Breast epithelium (tissue), 4 donors: ENCODE results near the gene KRTAP1-1. TPM values are rescaled to one million over a fixed set of nuclear protein-coding genes. Genes with fewer than 3 reads are reported as not detected.

Experiments
- DNase-seq, 2 donors: peaks; one replicate each; pipeline ENCODE4 v3.0.0-alpha.2; 2019; ENCODE audit warnings: low spot score in 2 of 2
- H3K27ac ChIP-seq, 2 donors: fragments of 200-600 bp; sonication (generic) in 1 of 2; one replicate each; pipeline ENCODE4 v1.5.1; 2016 to 2019; ENCODE audit warnings: mild to moderate bottlenecking in 1 of 2
- H3K27me3 ChIP-seq, 2 donors: fragments of 200-600 bp; sonication (generic) in 1 of 2; one replicate each; pipeline versions ENCODE4 v1.5.1 to v1.6.0; 2017 to 2019; ENCODE audit warnings: control low read depth in 1 of 2, mild to moderate bottlenecking in 1 of 2
- H3K36me3 ChIP-seq: fragments of 200-600 bp; one replicate; pipeline ENCODE4 v1.5.1; 2019
- H3K4me1 ChIP-seq, 2 donors: fragments of 200-600 bp; sonication (generic); one replicate each; pipeline ENCODE4 v1.5.1; 2016 to 2019; ENCODE audit warnings: control low read depth in 1 of 2
- H3K4me3 ChIP-seq, 3 donors: fragments of 200-600 bp; sonication (generic); 1 replicate in 2 of 3; 2 replicates in 1 of 3; pipeline ENCODE4 v1.5.1; 2016 to 2019; ENCODE audit warnings: mild to moderate bottlenecking in 3 of 3, moderate library complexity in 2 of 3
- H3K9me3 ChIP-seq, 2 donors: fragments of 200-600 bp; sonication (generic) in 1 of 2; one replicate each; pipeline ENCODE4 v1.5.1; 2016 to 2019; ENCODE audit warnings: control low read depth in 1 of 2
- CTCF ChIP-seq, 3 donors: fragments of 450-650 bp; IDR thresholded peaks; one replicate each; pipeline ENCODE4 v1.5.1; 2016 to 2017; ENCODE audit warnings: antibody characterized with exemption in 3 of 3, mild to moderate bottlenecking in 3 of 3, moderate library complexity in 3 of 3
- POLR2A ChIP-seq: fragments of 450-650 bp; IDR thresholded peaks from one replicate; pipeline ENCODE4 v1.6.1; 2016; ENCODE audit warnings: antibody characterized with exemption, mild to moderate bottlenecking, moderate library complexity
- POLR2AphosphoS5 ChIP-seq, 3 donors: sonication (generic); formaldehyde crosslinking; IDR thresholded peaks; one replicate each; pipeline ENCODE4 v1.6.1; 2017; ENCODE audit warnings: antibody characterized with exemption in 3 of 3
- intact Hi-C: fragments of 100-400 bp; cut with DNase I; formaldehyde crosslinking; loops from one replicate; pipeline ENCODE4 v1.15.1; 2023; ENCODE audit warnings: low total_unique reads
- total RNA-seq, 3 donors: library from RNA; depleted of rRNA; stranded (reverse); fragments of >200 nt; gene quantifications; one replicate each; pipeline ENCODE4 v1.1.0, GENCODE V29; 2016

Gene KRTAP1-1
- total RNA-seq, 3 donors from 2014 or later: not detected

- no peak overlapping the region for H3K27ac ChIP-seq
- no peak overlapping the region for H3K4me3 ChIP-seq
- no peaks in the 10 kb centered on the region for H3K4me1 ChIP-seq
- DNase-seq: no peak
- no peaks in the 10 kb centered on the region for H3K36me3 ChIP-seq
- intact Hi-C loops: no loop called here
- TF ChIP-seq CTCF (IDR thresholded peaks at IDR 0.05) (no peak), POLR2A (no peak), POLR2AphosphoS5 (IDR thresholded peaks at IDR 0.05) (no peak)
- no peaks in the 10 kb centered on the region for H3K9me3 ChIP-seq
- no peaks in the 10 kb centered on the region for H3K27me3 ChIP-seq
These were observed 28.7 kb downstream of the KRTAP1-1 start for GRCh38 chr17:41012326-41013120.

- no peaks in the 10 kb centered on the region for H3K4me1 ChIP-seq
- TF ChIP-seq POLR2A (no peak), POLR2AphosphoS5 (IDR thresholded peaks at IDR 0.05) (no peak), CTCF (IDR thresholded peaks at IDR 0.05) (no peak)
- DNase-seq: no peak
- no peak overlapping the region for H3K4me3 ChIP-seq
- no peaks in the 10 kb centered on the region for H3K9me3 ChIP-seq
- H3K27me3 ChIP-seq: no peaks in the 10 kb centered on the region
- intact Hi-C loops: no loop called here
- H3K36me3 ChIP-seq: no peaks in the 10 kb centered on the region
- no peak overlapping the region for H3K27ac ChIP-seq
These were observed 30.8 kb downstream of the KRTAP1-1 start for GRCh38 chr17:41010441-41010840.

- Histone ChIP-seq H3K27me3 (no peaks in the 10 kb centered on the region), H3K4me1 (no peaks in the 10 kb centered on the region), H3K36me3 (no peaks in the 10 kb centered on the region), H3K4me3 (no peak overlapping the region), H3K27ac (no peak overlapping the region), H3K9me3 (no peaks in the 10 kb centered on the region)
- TF ChIP-seq CTCF (IDR thresholded peaks at IDR 0.05) (no peak), POLR2A (no peak), POLR2AphosphoS5 (IDR thresholded peaks at IDR 0.05) (no peak)
- intact Hi-C loops: no loop called here
- DNase-seq: no peak
These were observed 31.3 kb downstream of the KRTAP1-1 start for GRCh38 chr17:41009936-41010335.

- TF ChIP-seq POLR2AphosphoS5 (IDR thresholded peaks at IDR 0.05): no peak
- TF ChIP-seq CTCF (IDR thresholded peaks at IDR 0.05): no peak
- TF ChIP-seq POLR2A: no peak
- intact Hi-C loops: no loop called here
- Histone ChIP-seq H3K4me1 (no peaks in the 10 kb centered on the region), H3K4me3 (no peak overlapping the region), H3K36me3 (no peaks in the 10 kb centered on the region), H3K27me3 (no peaks in the 10 kb centered on the region), H3K9me3 (no peaks in the 10 kb centered on the region), H3K27ac (no peak overlapping the region)
- DNase-seq: no peak
These were observed 31.9 kb downstream of the KRTAP1-1 start for GRCh38 chr17:41009301-41009760.

- no peak for DNase-seq
- intact Hi-C loops: no loop called here
- Histone ChIP-seq H3K27me3 (no peaks in the 10 kb centered on the region), H3K9me3 (no peaks in the 10 kb centered on the region), H3K36me3 (no peaks in the 10 kb centered on the region), H3K27ac (no peak within 1 kb of the TSS), H3K4me3 (no peak within 1 kb of the TSS), H3K4me1 (no peaks in the 10 kb centered on the region)
- no peak for TF ChIP-seq POLR2AphosphoS5 (IDR thresholded peaks at IDR 0.05)
- no peak for TF ChIP-seq POLR2A
- TF ChIP-seq CTCF (IDR thresholded peaks at IDR 0.05): no peak
These were observed 32.4 kb downstream of the KRTAP1-1 start, which contains the start of gene KRTAP3-1 for GRCh38 chr17:41008811-41009210. Gene KRTAP3-1 (minus strand): TSS chr17:41009128. CDS start chr17:41009074, 54 bp downstream.
